Psoas muscle (tissue), 8 donors: ENCODE measurements around the gene BCAN. TPM values are rescaled to one million over a fixed set of nuclear protein-coding genes. Genes with fewer than 3 reads are reported as not detected.

Experiments used
- ATAC-seq, 4 donors: fragments of 200-7000 bp; cut with Tn5 transposase; one replicate each; pipeline ENCODE4 v1.9.1; 2020; ENCODE audit warnings: moderate library complexity in 3 of 4, mild to moderate bottlenecking in 2 of 4
- DNase-seq, 2 donors: peaks; one replicate each; pipeline ENCODE4 v3.0.0-alpha.2; 2020
- H3K27ac ChIP-seq: fragments of 200-600 bp; one replicate; pipeline ENCODE4 v1.8.0; 2022
- H3K27me3 ChIP-seq, 3 donors: fragments of 200-600 bp in 1 of 3; one replicate each; pipeline versions ENCODE4 v1.6.1 to v1.8.0; 2013 to 2022; ENCODE audit warnings: low read length in 2 of 3, mild to moderate bottlenecking in 2 of 3, moderate library complexity in 1 of 3; ENCODE audit not compliant: insufficient read depth in 3 of 3
- H3K36me3 ChIP-seq, 2 donors: fragments of 200-600 bp in 1 of 2; one replicate each; pipeline versions ENCODE4 v1.6.1 to v1.8.0; 2013 to 2022; ENCODE audit warnings: low read depth in 1 of 2, mild to moderate bottlenecking in 1 of 2, moderate library complexity in 1 of 2; ENCODE audit not compliant: insufficient read depth in 1 of 2
- H3K4me1 ChIP-seq: fragments of 200-600 bp; one replicate; pipeline ENCODE4 v1.8.0; 2022
- H3K4me3 ChIP-seq: fragments of 200-600 bp; one replicate; pipeline ENCODE4 v1.8.0; 2022; ENCODE audit warnings: mild to moderate bottlenecking
- H3K9me3 ChIP-seq: fragments of 200-600 bp; one replicate; pipeline ENCODE4 v1.8.0; 2022
- CTCF ChIP-seq: fragments of 200-600 bp; IDR thresholded peaks from one replicate; pipeline ENCODE4 v1.8.0; 2022; ENCODE audit warnings: antibody characterized with exemption
- WGBS, 3 donors: extraction: QIAGEN DNeasy Blood & Tissue Kit; methylation state at CpG; one replicate each; pipeline versions ENCODE4 v1.1.6 to v1.1.7; 2013; 5-methylcytosine and 5-hydroxymethylcytosine counted together
- intact Hi-C, 2 donors: fragments of 100-400 bp; cut with DNase I; formaldehyde crosslinking; loops; one replicate each; pipeline versions ENCODE4 v1.11.0 to v1.14.2; 2022
- polyA plus RNA-seq, 3 donors: library from polyadenylated mRNA; stranded (reverse); fragments of 200-250 nt; gene quantifications; one replicate each; pipeline ENCODE4 v1.2.3, GENCODE V29; 2013
- total RNA-seq, 4 donors: library from RNA; stranded (reverse); fragmentation: NEBNext Ultra II Directional in 2 of 4; extraction: Animal tissue kit (Norgen Biotek cat#: 25700) in 2 of 4; gene quantifications; one replicate each; pipeline versions ENCODE4 v1.2.1 to v1.2.4, GENCODE V29; 2021 to 2023
- donor health status: healthy with polysubstance abuse.
- donor health status: DM: no; HTN: no; CAD: no; lungs with moderate emphysema.
- donor health status: Bipolar disorder and iron deficiency.
- donor health status: healthy.
- donor health status: DM: yes; HTN: yes; CAD: no.
- donor health status: DM: no; HTN: no; CAD: no.
- donor health status: DM: no; HTN: no; CAD: no.
- donor health status: DM: yes; HTN: yes; CAD: no.

BCAN gene
- total and polyA plus RNA-seq, 7 donors = 0.06 to 0.36 (median 0.18) TPM; not detected in 3

GRCh38 chr1:156642265-156643048 lies 540 bp downstream of the BCAN start:
- peak in 1 of 2 donors; percentile 51 for DNase-seq
- no peaks in the 10 kb centered on the region for H3K9me3 ChIP-seq
- WGBS, 3 donors = 15 to 18% (median 17%) methylated on average over 34 to 40 of the region's 40 CpGs
- ATAC-seq = peak in 1 of 4 donors; percentile 33
- no peak for TF ChIP-seq CTCF
- H3K27me3 ChIP-seq = peaks cover 0 to 57% (median 15%) of the 10 kb centered on the region in 3 donors
- H3K36me3 ChIP-seq = no peaks in the 10 kb centered on the region
- intact Hi-C loops = no loop called here
- peak overlapping the region; percentile 62 for H3K4me3 ChIP-seq
- H3K27ac ChIP-seq = no peak overlapping the region
- H3K4me1 ChIP-seq = peaks cover 33% of the 10 kb centered on the region

- no peak for DNase-seq
- no peak overlapping the region for H3K4me3 ChIP-seq
Measured at GRCh38 chr1:156643049-156643777, 1.3 kb downstream of the BCAN start.

GRCh38 chr1:156643778-156644092 lies 1.8 kb downstream of the BCAN start:
- Histone ChIP-seq H3K4me1 (peaks cover 30% of the 10 kb centered on the region), H3K9me3 (no peaks in the 10 kb centered on the region), H3K4me3 (no peak overlapping the region), H3K27me3 (peaks cover 0 to 68% (median 15%) of the 10 kb centered on the region in 3 donors), H3K36me3 (no peaks in the 10 kb centered on the region), H3K27ac (no peak overlapping the region)
- DNase-seq (no peak), ATAC-seq (no peak)
- no peak for TF ChIP-seq CTCF
- WGBS, 3 donors = 78 to 85% (median 81%) methylated on average over 7 of the region's 7 CpGs
- intact Hi-C loops = no loop called here

More at GRCh38 chr1:156643049-156643777, 1.3 kb downstream of the BCAN start:
- intact Hi-C loops = no loop called here
- no peaks in the 10 kb centered on the region for H3K36me3 ChIP-seq
- peaks cover 33% of the 10 kb centered on the region for H3K4me1 ChIP-seq
- no peaks in the 10 kb centered on the region for H3K9me3 ChIP-seq
- H3K27ac ChIP-seq = no peak overlapping the region
- ATAC-seq = no peak
- peaks cover 0 to 63% (median 15%) of the 10 kb centered on the region in 3 donors for H3K27me3 ChIP-seq
- 73 to 78% (median 77%) methylated on average over 6 to 7 of the region's 7 CpGs for WGBS, 3 donors
- no peak for TF ChIP-seq CTCF

GRCh38 chr1:156644146-156644545 lies 2.2 kb downstream of the BCAN start:
- intact Hi-C loops = no loop called here
- H3K4me3 ChIP-seq = no peak overlapping the region
- ATAC-seq = no peak
- 68 to 84% (median 80%) methylated on average over 2 to 3 of the region's 3 CpGs for WGBS, 3 donors
- peaks cover 0 to 73% (median 15%) of the 10 kb centered on the region in 3 donors for H3K27me3 ChIP-seq
- H3K4me1 ChIP-seq = peaks cover 26% of the 10 kb centered on the region
- H3K9me3 ChIP-seq = no peaks in the 10 kb centered on the region
- no peak for DNase-seq
- TF ChIP-seq CTCF = no peak
- no peaks in the 10 kb centered on the region for H3K36me3 ChIP-seq
- no peak overlapping the region for H3K27ac ChIP-seq
